HepG2 (cell line): ENCODE data around the gene SLC26A9. TPM values are rescaled to one million over a fixed set of nuclear protein-coding genes. Genes with fewer than 3 reads are reported as not detected.

ENCODE experiments used
- ATAC-seq: fragments of 200-7000 bp; cut with Tn5 transposase; 3 replicates; pipeline ENCODE4 v1.9.1; 2020; ENCODE audit warnings: mild to moderate bottlenecking, moderate library complexity
- BruUV-seq: library from RNA; stranded (reverse); fragments of 400-500 nt; replicated peaks from 2 replicates; lab custom pipeline; 2021; lab: Mats Ljungman, UMichigan
- CTCF ChIA-PET: fragments of 300-600 bp; formaldehyde crosslinking; extraction: SDS; loops from one replicate; lab custom pipeline; 2021; ENCODE audit warnings: low total read pairs, inconsistent platforms, low intra/inter-chr PET ratio; lab: Yijun Ruan, JAX
- POLR2A ChIA-PET: fragments of 350-600 bp; sonication (Branson Sonifier 250); formaldehyde crosslinking; loops from one replicate; lab custom pipeline; 2020; ENCODE audit warnings: antibody characterized with exemption, inconsistent platforms; lab: Yijun Ruan, JAX
- DNase-seq: peaks from one replicate; pipeline ENCODE4 v3.0.0-alpha.2; 2015; ENCODE audit warnings: low spot score
- FAIRE-seq: peaks from 3 replicates; lab custom pipeline; 2011; peaks lifted over from hg19 to GRCh38; lab: Jason Lieb, UNC
- H2AFZ ChIP-seq: one replicate; pipeline ENCODE4 v1.6.1; 2011; ENCODE audit warnings: low read length, inconsistent platforms
- H3K27ac ChIP-seq: fragments of 300-600 bp; 3 replicates; pipeline ENCODE4 v1.8.0; 2011; ENCODE audit warnings: mixed run types, mild to moderate bottlenecking, mixed read lengths, low read length, inconsistent platforms; ENCODE audit not compliant: insufficient read depth; ENCODE audit errors: extremely low read length
- H3K27me3 ChIP-seq, 2 experiments: fragments of 200-600 bp in 1 of 2; 2 replicates in 1 of 2; 3 replicates in 1 of 2; pipeline versions ENCODE4 v1.6.0 to v1.8.0; 2011; ENCODE audit warnings: low read length in 2 of 2, mild to moderate bottlenecking in 2 of 2, moderate library complexity in 2 of 2, inconsistent platforms in 1 of 2; ENCODE audit not compliant: insufficient read depth in 2 of 2, control insufficient read depth in 1 of 2
- H3K36me3 ChIP-seq, 2 experiments: fragments of 200-600 bp in 1 of 2; replicated peaks in 1 of 2; 2 replicates in 1 of 2; 3 replicates in 1 of 2; pipeline versions ENCODE4 v1.5.1 to v1.8.0; 2011; ENCODE audit warnings: low read length in 2 of 2, inconsistent platforms in 1 of 2; ENCODE audit not compliant: insufficient read depth in 2 of 2, control insufficient read depth in 1 of 2
- H3K4me1 ChIP-seq: 2 replicates; pipeline ENCODE4 v1.5.1; 2012; ENCODE audit warnings: low read length, inconsistent platforms; ENCODE audit not compliant: insufficient read depth
- H3K4me2 ChIP-seq: 2 replicates; pipeline ENCODE4 v1.6.0; 2011; ENCODE audit warnings: low read depth, low read length, inconsistent platforms
- H3K4me3 ChIP-seq, 3 experiments: fragments of 200-600 bp in 1 of 3; sonication (generic), shearing (Covaris generic) in 1 of 3; replicated peaks in 1 of 3; 2 replicates each; pipeline ENCODE4 v1.5.1; 2011 to 2016; ENCODE audit warnings: low read length in 3 of 3, inconsistent platforms in 2 of 3, low read depth in 2 of 3, mild to moderate bottlenecking in 2 of 3, control low read depth in 1 of 3, mixed read lengths in 1 of 3; ENCODE audit not compliant: insufficient read depth in 1 of 3
- H3K79me2 ChIP-seq: one replicate; pipeline ENCODE4 v1.6.1; 2011; ENCODE audit warnings: low read length, inconsistent platforms; ENCODE audit not compliant: insufficient read depth
- H3K9ac ChIP-seq: 2 replicates; pipeline ENCODE4 v1.6.0; 2011; ENCODE audit warnings: mild to moderate bottlenecking, low read depth, low read length, inconsistent platforms; ENCODE audit not compliant: insufficient read depth
- H3K9me3 ChIP-seq: 2 replicates; pipeline ENCODE4 v1.5.1; 2012; ENCODE audit warnings: mild to moderate bottlenecking, low read length
- H4K20me1 ChIP-seq: 2 replicates; pipeline ENCODE4 v1.6.0; 2011; ENCODE audit warnings: inconsistent platforms, mild to moderate bottlenecking, low read length, moderate library complexity; ENCODE audit not compliant: insufficient read depth
- STAT6 ChIP-seq: sonication (generic); formaldehyde crosslinking; IDR thresholded peaks from 2 replicates; pipeline ENCODE4 v1.4.0; 2020; ENCODE audit warnings: missing genetic modification reagents, mild to moderate bottlenecking, borderline replicate concordance
- TRIM22 ChIP-seq: fragments of 450-650 bp; IDR thresholded peaks from 2 replicates; pipeline ENCODE4 v1.6.1; 2017
- ZNF878 ChIP-seq: sonication (generic); formaldehyde crosslinking; IDR thresholded peaks from 2 replicates; pipeline ENCODE4 v1.8.1; 2023; ENCODE audit warnings: mild to moderate bottlenecking, missing genetic modification reagents, moderate library complexity
- WGBS: methylation state at CpG from one replicate; pipeline ENCODE4 v1.1.6; 2017; ENCODE audit warnings: low lambda C conversion rate; 5-methylcytosine and 5-hydroxymethylcytosine counted together
- in situ Hi-C: cut with HindIII; loops from 2 replicates; pipeline ENCODE4 v1.10.0; 2017; ENCODE audit warnings: low pct_unique_long_range_greater_than_20kb; ENCODE audit not compliant: extremely low pct_ligation_motif_present
- intact Hi-C: fragments of 100-400 bp; cut with micrococcal nuclease; formaldehyde crosslinking; loops from one replicate; pipeline ENCODE4 v1.10.0; 2022; ENCODE audit not compliant: unreplicated experiment
- polyA plus RNA-seq, 8 experiments: library from polyadenylated mRNA; depleted of rRNA in 3 of 8; stranded (reverse) in 7 of 8; unstranded in 1 of 8; fragments of >200 nt; fragmentation: Illumina TruSeq in 4 of 8; extraction: Trizol in 4 of 8; gene quantifications; 2 replicates each; pipeline versions ENCODE4 v1.2.1 to v1.2.3, GENCODE V29; 2011 to 2016; ENCODE audit warnings: low read depth in 4 of 8, missing spikeins in 1 of 8, mixed read lengths in 1 of 8; ENCODE audit not compliant: insufficient read depth in 1 of 8
- total RNA-seq, 5 experiments: library from RNA; depleted of rRNA; stranded (reverse); fragments of >200 nt; fragmentation: Illumina TruSeq; extraction: Trizol; gene quantifications; 2 replicates each; pipeline ENCODE4 v1.2.3, GENCODE V29; 2016; ENCODE audit warnings: low read depth in 1 of 5

The SLC26A9 gene
- total and polyA plus RNA-seq, 2 of the 13 experiments (the other 11 are each of a cell fraction or from before 2014, with no cell fraction given): 0.11 to 0.15 TPM

GRCh38 chr1:205961991-205962820 lies 18.9 kb upstream of the SLC26A9 start:
- no peaks in the 10 kb centered on the region for H3K79me2 ChIP-seq
- no peak overlapping the region for H3K27ac ChIP-seq
- no peaks in the 10 kb centered on the region for H3K9me3 ChIP-seq
- H3K36me3 ChIP-seq: no peaks in the 10 kb centered on the region
- peaks cover 2 to 59% of the 10 kb centered on the region in 2 experiments; a peak in 4 of 5 replicates for H3K27me3 ChIP-seq
- BruUV-seq: no TSS peak
- POLR2A ChIA-PET: no interaction called here
- no peak overlapping the region for H3K9ac ChIP-seq
- WGBS: 19% methylated on average over 9 of the region's 9 CpGs
- no peaks in the 10 kb centered on the region for H3K4me1 ChIP-seq
- no peak overlapping the region for H3K4me2 ChIP-seq
- no peak for DNase-seq
- no peaks in the 10 kb centered on the region for H4K20me1 ChIP-seq
- no peak for TF ChIP-seq STAT6
- TF ChIP-seq ZNF878: no peak
- no peak for TF ChIP-seq TRIM22
- TF ChIP-seq, all 625 proteins: peak for 0
- intact Hi-C loops (no loop called here), in situ Hi-C loops (no loop called here)
- no peak overlapping the region for H3K4me3 ChIP-seq
- no peak overlapping the region for H2AFZ ChIP-seq
- FAIRE-seq (no peak), ATAC-seq (no peak)
- CTCF ChIA-PET: no interaction called here
